NCI-H146 treated with DMSO at 0.1 percent for 48 hours (cell line): Measurements from ENCODE around the gene OAT.

ENCODE experiments used
- DNase-seq: peaks from one replicate; lab custom pipeline; 2025; ENCODE audit not compliant: unreplicated experiment; lab: John Stamatoyannopoulos, UW

Gene OAT

DNA sequence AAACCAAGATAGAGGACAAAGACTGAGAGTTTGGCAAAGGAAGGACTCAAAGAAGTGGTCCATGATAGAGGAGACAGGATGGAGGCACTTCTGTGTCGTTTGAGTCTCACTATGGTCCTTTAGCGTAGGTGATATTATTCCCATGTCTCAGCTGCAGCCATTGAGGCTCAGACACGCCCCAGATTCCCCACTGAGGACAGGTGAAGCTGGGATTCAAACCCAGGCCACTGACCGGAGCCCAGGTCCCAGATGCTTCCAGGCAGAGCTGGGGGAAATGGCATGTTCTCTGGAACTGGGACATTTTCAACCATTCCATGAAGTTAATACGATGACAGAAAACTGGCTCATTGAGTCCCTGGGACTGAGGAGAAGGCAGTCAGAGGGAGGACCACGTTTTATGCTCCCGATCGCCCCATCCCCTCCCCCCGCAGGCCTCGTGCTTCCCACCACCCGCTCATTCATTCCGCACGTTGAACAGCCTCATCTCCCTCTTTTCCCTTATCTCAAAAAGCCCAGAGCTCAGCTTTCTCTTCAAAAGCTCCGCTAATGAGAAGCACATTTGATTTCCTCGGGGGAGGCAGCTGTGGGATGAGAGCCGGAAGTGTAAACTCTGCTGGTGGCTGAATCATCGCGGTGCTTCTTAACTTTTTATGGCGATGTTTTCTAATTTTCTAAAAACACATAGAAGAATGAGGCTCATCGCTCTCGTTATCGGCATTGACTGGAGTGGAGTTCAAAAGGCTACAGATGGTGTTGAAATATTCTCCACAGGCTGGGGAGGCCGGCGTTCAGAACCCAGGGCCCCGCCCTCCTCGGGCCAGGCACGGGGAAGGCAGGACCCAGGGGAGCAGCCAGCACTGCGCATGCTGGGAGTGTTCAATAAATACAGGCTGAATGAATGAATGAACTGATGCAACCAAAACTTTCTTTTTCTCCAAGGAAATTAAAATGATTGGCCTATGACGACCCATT lies 64.0 kb downstream of the OAT start:
- peak; percentile 60 for DNase-seq

DNA sequence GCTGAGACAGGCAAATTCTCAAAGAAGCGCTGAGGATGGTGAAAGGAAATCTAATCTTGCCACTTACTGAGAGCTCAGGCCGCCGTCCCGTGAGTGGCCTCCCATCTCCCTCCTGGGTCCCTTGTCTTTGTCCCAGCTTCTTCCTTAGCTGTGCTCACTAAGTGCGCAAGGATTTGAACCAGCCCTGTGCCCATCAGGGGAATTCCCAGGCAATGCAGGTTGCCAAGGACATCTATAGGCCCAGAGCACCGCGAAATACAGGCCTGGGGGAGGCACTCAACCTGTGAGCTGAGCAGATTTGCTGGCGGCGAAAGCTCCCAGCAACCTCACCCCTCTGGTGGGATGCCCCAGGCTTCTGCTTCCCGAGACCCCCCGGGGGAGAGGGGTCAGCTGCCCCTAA lies 64.8 kb downstream of the OAT start:
- DNase-seq: no peak

DNA sequence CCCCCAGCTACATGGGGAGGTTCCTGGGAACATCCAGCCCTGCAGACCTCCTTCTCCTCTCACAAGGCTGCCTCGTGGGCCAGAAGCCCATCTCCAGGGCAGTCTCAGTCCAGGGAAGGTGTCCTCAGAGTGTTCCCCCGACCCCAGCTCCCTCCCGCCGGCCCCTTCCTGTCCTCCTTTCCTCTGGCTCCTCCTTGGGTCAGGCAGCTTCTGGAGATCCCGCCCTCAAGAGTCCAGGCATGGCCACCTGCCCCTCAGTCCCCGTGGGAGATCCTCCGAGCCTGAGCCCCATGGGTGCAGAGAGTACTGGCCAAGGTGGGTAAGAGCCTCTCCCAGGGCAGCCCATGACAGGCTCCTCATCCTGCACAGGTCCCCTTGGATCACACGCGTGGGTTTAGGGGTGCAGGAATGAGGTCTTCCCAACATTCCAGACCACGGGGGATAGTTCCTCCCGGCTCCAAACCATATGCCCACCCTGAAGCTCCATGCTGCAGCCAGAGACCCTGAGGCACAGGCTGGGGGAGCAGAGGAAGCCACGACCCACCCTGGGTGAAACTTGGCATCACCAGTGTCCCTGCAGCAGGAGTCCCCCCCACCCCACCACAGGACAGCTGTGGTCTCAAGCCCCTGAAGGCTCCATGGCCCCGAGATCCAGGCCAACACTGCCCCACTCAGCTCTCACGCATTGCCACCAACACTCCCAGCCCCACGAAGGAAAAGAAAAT lies 65.5 kb downstream of the OAT start:
- no peak for DNase-seq

DNA sequence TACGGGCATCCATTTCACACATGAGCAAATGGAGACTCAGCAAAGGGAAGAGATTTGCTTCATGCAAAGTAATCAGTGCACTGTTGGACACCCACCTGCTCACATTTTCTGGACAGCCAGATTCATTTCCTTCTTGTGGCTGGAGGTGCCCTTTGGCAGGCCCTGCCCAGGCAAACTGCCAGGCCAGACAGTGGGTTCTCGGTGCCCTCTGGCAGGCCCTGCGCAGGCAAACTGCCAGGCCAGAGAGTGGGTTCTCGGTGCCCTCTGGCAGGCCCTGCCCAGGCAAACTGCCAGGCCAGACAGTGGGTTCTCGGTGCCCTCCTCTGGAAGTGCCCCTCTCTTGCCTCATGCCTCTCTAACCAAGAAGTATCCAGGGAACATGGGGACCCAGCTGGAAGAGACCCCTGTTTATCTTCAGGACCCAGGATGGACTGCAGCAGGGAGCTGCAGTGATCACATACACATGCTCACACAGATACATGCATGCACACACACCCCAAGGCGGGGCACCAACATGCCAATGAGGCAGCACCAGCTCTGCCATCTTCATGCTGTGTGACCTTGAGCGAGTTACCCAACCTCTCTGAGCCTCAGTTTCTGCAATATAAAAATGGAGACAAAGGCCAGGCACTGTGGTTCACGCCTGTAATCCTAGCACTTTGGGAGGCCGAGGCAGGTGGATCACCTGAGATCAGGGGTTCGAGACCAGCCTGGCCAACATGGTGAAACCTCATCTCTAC lies 67.1 kb downstream of the OAT start:
- no peak for DNase-seq

DNA sequence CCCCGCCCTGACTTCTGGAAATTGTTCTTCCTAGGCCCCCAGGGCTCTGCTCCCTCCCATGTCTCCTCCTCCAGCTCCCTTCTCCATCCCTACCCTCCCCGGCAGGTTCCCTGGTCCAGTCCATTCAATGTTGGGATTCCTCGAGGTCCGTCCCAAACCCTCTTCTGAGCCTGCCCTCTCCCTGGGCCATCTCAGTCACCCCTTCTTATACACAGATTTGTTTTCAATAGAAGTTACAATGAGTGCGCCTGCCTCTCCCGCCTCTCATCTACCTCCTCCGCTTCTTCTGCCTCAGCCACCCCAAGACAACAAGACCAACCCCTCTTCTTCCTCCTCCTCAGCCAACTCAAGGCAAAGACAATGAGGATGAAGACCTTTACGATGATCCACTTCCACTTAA lies 67.9 kb downstream of the OAT start:
- no peak for DNase-seq

DNA sequence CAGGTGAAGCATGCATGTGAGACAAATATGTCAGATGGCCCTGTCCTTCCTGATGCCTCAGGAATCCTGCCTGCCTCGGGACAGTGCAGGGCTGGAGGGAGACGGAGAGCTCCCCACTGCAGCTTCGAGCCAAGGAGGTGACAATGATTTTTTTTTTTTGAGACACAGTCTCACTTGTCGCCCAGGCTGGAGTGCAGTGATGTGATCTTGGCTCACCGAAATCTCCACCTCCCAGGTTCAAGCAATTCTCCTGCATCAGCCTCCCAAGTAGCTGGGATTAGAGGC lies 68.8 kb downstream of the OAT start:
- DNase-seq: no peak

DNA sequence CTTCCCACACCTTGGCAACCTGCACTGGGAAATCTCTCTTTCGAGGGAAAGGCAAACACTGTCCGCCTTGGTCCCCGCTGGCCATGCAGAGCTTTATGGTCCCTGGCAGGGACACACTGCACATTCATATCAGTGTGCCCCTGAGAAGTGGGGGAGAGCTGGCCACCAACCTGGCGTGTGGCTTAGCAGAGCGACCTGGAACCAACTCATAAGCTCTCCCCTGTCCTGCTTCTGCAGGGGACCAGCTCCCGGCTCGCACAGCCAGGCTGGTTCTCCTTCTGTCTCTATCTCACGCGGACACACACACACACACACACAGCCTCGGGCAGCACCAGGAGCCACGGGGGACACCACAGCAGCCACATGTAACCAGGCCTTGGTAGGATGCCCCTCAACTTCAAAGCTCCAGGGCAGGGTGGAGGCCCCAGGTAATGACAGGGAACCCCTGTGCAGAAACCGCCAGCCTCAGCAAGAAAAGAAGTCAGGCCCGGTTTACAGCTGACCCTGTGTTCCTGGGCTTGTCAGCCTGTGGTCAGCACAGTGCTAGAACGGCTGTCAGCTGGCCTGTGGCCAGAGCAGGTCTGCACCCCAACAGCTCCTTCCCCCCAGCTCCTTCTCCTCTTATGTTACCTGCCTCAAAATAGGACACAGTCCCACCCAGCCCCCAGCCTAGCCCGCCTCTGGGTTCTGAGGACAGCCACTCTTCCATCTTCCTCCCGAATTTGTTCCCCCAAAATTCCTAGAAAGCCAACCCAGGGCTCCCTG lies 69.3 kb downstream of the OAT start:
- DNase-seq: no peak

DNA sequence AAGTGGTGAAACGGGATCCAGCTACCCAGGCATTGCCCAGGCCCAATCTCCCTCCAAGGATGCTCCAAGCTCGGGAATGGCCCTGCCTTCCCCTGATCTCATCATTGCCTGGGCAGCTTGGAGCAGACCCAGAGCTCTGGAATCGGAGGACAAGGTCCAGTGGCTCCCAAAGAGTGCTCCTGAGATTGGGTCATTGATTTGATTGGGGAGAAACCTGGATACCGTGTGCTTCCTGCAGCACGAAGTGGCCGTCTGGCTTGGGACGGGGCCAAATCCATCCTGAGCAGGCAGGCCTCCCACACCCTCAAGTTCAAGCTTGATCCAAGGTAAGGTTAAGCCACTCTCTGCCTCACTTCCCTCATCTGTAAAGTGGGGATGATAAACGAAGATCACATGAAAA lies 69.9 kb downstream of the OAT start:
- no peak for DNase-seq

DNA sequence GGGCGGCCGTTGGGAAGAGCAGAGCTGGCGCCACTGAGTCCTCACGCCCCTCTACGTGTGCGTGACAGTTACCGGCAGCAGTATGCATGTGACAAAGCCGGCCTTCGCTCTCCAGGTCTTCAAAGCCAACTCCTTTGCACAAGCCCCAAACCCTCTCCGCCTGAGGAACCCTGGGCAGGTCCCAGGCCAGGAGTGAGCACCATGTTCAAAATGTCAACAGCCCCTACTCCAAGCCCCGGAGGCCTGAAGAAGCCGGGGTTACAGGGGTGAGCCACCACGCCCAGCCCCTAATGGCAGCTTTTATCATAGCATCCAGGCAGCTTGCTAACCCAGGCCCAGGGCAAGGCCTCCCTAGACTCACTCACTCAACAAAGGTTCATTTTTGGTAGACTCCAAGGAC lies 70.8 kb downstream of the OAT start:
- DNase-seq: no peak
